HUES48 (cell line): ENCODE data around the gene MARCHF2.
"Not testable (repeated sequence)": the region's sequence is repeated elsewhere in the genome, so short reads cannot be mapped to it uniquely, and the experiment has no call there.

Source experiments
- H3K27ac ChIP-seq: one replicate; pipeline ENCODE4 v1.7.0; 2013; ENCODE audit warnings: low read depth, low read length, inconsistent platforms
- H3K27me3 ChIP-seq: 2 replicates; pipeline ENCODE4 v1.6.1; 2013; ENCODE audit warnings: mild to moderate bottlenecking, low read length; ENCODE audit not compliant: control insufficient read depth, insufficient read depth
- H3K36me3 ChIP-seq: 2 replicates; pipeline ENCODE4 v1.6.1; 2013; ENCODE audit warnings: low read length; ENCODE audit not compliant: control insufficient read depth, insufficient read depth
- H3K4me1 ChIP-seq: 2 replicates; pipeline ENCODE4 v1.6.1; 2013; ENCODE audit warnings: mild to moderate bottlenecking, low read length; ENCODE audit not compliant: control insufficient read depth, insufficient read depth
- H3K4me3 ChIP-seq: 2 replicates; pipeline ENCODE4 v1.5.1; 2013; ENCODE audit warnings: mild to moderate bottlenecking, low read depth, low read length
- H3K9ac ChIP-seq: 2 replicates; pipeline ENCODE4 v1.6.1; 2013; ENCODE audit warnings: mild to moderate bottlenecking, low read depth, low read length, moderate library complexity
- H3K9me3 ChIP-seq: 2 replicates; pipeline ENCODE4 v1.6.1; 2013; ENCODE audit warnings: low read length; ENCODE audit not compliant: control insufficient read depth, insufficient read depth

The MARCHF2 gene

DNA sequence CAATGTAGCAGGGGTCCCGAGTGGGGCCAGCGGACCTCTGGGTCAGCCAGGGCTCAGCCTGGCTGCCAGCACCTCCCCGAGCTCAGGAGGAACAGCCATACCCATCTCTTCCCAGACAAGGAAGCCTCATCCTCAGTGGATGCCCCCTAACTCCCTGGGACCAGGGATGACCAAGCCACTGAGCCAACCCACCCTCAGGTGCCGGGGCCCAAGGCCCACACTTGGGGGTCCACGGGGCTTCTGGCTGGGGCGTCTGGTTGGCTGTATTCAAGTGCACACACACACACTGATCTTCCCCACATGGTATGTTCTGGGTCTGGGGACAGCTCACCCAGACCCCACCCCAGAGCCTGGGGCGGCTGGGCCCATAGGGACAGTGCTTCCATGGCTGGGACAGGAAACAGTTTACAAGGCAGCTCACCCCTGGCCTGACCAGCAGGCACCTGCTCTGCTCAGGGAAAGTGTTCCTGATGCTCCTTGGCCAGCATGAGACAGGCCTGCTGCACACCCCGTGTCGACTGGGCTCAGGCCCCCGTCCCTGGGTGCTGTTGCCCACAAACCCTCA, 15.3 kb upstream of the MARCHF2 start:
- Histone ChIP-seq H3K9me3 (no peaks in the 10 kb centered on the region), H3K27me3 (no peaks in the 10 kb centered on the region), H3K27ac (no peak overlapping the region), H3K4me3 (no peak overlapping the region), H3K36me3 (peaks cover 15% of the 10 kb centered on the region), H3K9ac (no peak overlapping the region), H3K4me1 (peaks cover 3% of the 10 kb centered on the region; the same call in 1 of the 2 replicates)

DNA sequence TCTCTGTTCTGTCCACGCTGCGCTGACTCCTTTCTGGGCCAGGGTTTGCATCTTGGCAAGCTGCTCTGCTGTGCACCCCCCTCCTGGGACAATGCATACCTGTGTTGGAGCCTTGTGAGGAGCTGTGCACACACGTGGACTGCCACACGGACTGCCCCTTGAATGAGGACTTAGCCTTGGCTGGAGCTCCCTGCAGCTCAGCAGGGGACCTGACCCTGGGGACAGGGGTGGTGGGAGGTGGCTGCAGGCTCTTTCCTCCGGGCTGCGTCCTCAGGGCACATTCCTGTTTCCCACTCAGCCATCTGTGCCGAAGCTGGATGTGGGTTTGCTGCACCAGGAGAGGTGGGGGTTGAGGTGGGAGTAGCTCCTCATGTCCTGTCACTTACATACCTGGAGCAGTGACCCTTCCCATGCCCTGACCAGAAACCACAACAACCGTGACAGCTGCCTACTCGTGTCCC, 14.8 kb upstream of the MARCHF2 start:
- no peak overlapping the region for H3K27ac ChIP-seq
- peaks cover 3% of the 10 kb centered on the region; the same call in 1 of the 2 replicates for H3K4me1 ChIP-seq
- H3K27me3 ChIP-seq = no peaks in the 10 kb centered on the region
- H3K9ac ChIP-seq = no peak overlapping the region
- H3K36me3 ChIP-seq = peaks cover 20% of the 10 kb centered on the region
- H3K4me3 ChIP-seq = no peak overlapping the region
- H3K9me3 ChIP-seq = no peaks in the 10 kb centered on the region

DNA sequence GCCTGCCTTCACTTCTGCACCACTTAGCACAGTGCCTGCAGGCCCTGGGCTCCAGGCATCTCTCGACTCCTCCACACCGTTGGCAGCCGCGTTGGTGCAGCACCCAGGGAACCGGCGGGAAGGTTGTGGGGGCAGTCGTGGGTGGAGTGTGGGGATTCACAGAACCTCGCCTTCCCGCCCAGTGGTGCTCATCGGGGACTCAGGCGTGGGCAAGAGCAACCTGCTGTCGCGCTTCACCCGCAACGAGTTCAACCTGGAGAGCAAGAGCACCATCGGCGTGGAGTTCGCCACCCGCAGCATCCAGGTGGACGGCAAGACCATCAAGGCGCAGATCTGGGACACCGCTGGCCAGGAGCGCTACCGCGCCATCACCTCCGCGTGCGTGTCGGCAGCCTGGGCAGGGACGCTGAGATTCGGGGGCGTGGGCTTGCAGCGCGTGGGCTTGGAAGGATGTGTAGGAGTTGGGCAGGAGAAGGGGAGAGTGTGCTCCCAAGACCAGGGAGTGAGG, 13.4 kb upstream of the MARCHF2 start:
- no peak overlapping the region for H3K27ac ChIP-seq
- H3K9ac ChIP-seq = no peak overlapping the region
- H3K4me1 ChIP-seq = peaks cover 3% of the 10 kb centered on the region; the same call in 1 of the 2 replicates
- no peaks in the 10 kb centered on the region for H3K9me3 ChIP-seq
- peaks cover 32% of the 10 kb centered on the region for H3K36me3 ChIP-seq
- no peak overlapping the region for H3K4me3 ChIP-seq
- no peaks in the 10 kb centered on the region for H3K27me3 ChIP-seq

- H3K4me3 ChIP-seq = no peak overlapping the region
- no peaks in the 10 kb centered on the region for H3K27me3 ChIP-seq
- H3K9ac ChIP-seq = no peak overlapping the region
- peaks cover under 1% of the 10 kb centered on the region; the same call in 1 of the 2 replicates for H3K4me1 ChIP-seq
- peaks cover 39% of the 10 kb centered on the region for H3K36me3 ChIP-seq
- no peaks in the 10 kb centered on the region for H3K9me3 ChIP-seq
- H3K27ac ChIP-seq = no peak overlapping the region
Observed at GRCh38 chr19:8401981-8402411, 11.1 kb upstream of the MARCHF2 start.

GRCh38 chr19:8403098-8403819, 9.8 kb upstream of the MARCHF2 start:
- Histone ChIP-seq H3K27ac (no peak overlapping the region), H3K27me3 (no peaks in the 10 kb centered on the region), H3K9me3 (no peaks in the 10 kb centered on the region), H3K9ac (no peak overlapping the region), H3K36me3 (peaks cover 39% of the 10 kb centered on the region), H3K4me3 (no peak overlapping the region), H3K4me1 (no peaks in the 10 kb centered on the region)

DNA sequence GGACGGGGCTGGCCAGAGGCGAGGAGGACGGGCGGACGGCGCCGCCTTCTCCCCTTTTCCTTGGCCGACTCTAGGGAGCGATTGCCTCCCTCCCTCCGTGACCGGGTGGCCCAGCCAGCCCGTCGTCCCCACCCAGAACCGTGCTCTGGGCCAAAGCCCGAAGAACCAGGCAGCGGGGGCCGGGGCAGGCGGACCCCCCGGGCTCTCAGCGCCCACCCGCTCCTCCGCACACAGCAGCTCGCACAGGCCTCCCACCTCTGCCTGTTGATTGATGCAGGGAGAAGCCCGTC, 9.3 kb upstream of the MARCHF2 start:
- no peak overlapping the region for H3K4me3 ChIP-seq
- no peak overlapping the region for H3K27ac ChIP-seq
- peaks cover 39% of the 10 kb centered on the region for H3K36me3 ChIP-seq
- no peak overlapping the region for H3K9ac ChIP-seq
- H3K27me3 ChIP-seq = no peaks in the 10 kb centered on the region
- H3K9me3 ChIP-seq = no peaks in the 10 kb centered on the region
- H3K4me1 ChIP-seq = no peaks in the 10 kb centered on the region

DNA sequence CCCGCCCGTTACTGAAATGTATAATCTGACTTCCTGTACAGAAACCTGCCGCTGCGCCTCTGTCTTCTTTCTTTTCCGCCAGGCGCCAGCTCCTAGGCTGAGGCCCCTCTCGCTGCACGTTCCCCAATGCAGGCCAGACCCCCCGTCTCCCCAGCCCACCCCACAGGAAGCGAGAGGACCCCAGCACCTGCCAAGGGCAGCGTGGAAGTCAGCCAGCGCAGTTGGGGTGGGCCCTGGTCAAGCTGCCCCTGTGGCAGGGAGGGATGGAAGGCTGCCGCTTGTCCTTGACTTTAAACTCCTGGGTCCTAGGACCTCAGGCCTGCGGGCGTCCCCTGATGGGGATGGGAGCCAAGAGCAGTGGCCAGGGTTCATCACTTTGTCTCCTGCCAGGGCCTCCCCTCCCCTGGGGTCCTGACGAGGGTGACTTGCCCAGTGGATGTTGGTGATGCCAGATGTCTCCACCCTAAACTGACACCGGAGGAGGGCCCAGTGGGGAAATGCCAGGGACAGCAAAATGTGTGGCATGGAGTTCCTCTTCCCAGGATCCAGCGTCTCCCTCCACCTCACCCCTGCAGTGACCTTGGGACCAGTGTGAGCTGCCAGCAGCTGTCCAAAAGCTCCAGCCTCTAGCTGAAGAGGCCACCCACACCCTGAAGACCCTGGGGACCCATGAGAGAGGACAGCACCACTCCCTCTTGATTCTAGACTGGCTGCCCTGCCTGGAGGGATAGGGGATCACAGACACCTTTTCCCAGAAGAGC, 8.5 kb upstream of the MARCHF2 start:
- Histone ChIP-seq H3K9me3 (no peaks in the 10 kb centered on the region), H3K9ac (no peak overlapping the region), H3K27me3 (no peaks in the 10 kb centered on the region), H3K4me3 (no peak overlapping the region), H3K4me1 (no peaks in the 10 kb centered on the region), H3K27ac (no peak overlapping the region), H3K36me3 (peaks cover 39% of the 10 kb centered on the region)

DNA sequence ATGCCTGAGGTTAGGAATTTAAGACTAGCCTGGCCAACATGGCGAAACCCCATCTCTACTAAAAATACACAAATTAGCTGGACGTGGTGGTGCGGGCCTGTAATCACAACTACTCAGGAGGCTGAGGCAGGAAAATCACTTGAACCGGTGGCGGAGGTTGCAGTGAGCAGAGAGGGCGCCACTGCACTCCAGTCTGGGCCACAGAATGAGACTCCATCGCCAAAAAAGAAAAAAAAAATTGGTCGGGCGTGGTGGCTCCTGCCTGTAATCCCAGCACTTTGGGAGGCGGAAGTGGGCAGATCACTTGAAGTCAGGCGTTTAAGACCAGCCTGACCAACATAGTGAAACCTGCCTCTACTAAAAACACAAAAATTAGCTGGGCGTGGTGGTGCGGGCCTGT, 2.4 kb upstream of the MARCHF2 start:
- not testable (repeated sequence) for H3K27me3 ChIP-seq, H3K27ac ChIP-seq, H3K9ac ChIP-seq, H3K4me3 ChIP-seq, H3K9me3 ChIP-seq, H3K36me3 ChIP-seq, H3K4me1 ChIP-seq

DNA sequence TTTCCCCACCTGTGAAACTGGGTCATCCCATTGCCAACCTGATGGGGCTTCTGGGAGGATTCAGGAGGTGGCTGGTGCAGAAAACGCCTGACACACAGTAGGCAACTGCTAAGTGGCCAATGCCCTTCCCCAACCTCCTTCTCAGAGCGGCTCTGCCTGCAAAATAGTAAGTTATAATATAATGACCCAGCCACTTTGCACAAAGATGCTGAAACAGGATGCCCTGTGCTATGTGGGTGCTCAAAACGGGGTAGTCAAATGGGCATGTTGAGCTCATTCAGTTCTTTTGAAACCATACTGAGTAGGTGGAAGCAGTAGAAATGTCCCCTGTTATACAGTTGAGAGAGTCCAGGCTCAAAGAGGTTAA, 507 bp downstream of the MARCHF2 start:
- Histone ChIP-seq H3K4me1 (0 out of 2 replicates have a peak, but pooled peaks cover 4% of the 10 kb centered on the region), H3K4me3 (peak overlapping the region; percentile 83), H3K9ac (peak overlapping the region; percentile 48), H3K27ac (no peak overlapping the region), H3K36me3 (no peaks in the 10 kb centered on the region), H3K27me3 (no peaks in the 10 kb centered on the region), H3K9me3 (no peaks in the 10 kb centered on the region)

DNA sequence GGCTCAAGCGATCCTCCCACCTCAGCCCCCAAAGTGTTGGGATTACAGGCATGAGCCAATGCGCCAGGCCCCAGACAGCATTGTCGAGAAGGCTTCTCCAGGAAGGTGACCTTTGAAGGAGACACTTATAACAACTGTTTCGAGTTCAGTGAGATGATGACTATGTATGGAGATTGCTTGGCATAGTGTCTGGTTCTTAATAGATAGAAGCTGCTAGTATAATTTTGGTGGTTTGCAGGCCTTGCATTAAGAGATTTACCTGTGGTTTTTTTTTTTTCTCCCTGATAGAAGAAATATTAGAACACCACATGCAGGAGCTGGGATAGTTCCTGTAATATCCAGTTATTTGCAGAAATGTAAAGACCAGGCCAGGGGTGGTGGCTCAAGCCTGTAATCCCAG, 3.7 kb downstream of the MARCHF2 start:
- H3K36me3 ChIP-seq = no peaks in the 10 kb centered on the region
- H3K27ac ChIP-seq = no peak overlapping the region
- H3K9me3 ChIP-seq = no peaks in the 10 kb centered on the region

More for the DNA sequence above, 3.7 kb downstream of the MARCHF2 start:
- H3K9ac ChIP-seq = no peak overlapping the region
- 0 out of 2 replicates have a peak, but pooled peaks cover 4% of the 10 kb centered on the region for H3K4me1 ChIP-seq
- H3K4me3 ChIP-seq = no peak overlapping the region
- no peaks in the 10 kb centered on the region for H3K27me3 ChIP-seq
